ENCODE measurements around the gene NBEAL2.
"Not testable (repeated sequence)": the region's sequence is repeated elsewhere in the genome, so short reads cannot be mapped to it uniquely, and the experiment has no call there.

Gene NBEAL2

DNA sequence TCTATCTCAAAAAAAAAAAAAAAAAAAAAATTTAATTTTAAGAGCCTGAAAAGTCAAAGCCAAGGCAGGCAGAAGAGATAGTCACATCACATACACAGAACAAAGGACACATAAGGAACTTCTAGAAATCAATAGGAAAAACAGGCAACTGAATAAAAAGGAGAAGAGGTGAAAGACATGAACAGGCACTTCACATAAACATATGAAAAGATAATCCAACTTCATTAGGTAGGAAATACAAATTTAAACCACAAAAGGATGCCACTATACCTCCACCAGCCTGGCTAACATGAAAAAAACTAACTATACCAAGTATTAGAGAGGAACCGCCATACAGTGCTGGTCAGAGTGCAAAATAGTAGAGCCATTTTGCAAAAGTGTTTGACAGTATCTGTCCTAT lies 17.0 kb upstream of the NBEAL2 start:
- no peak for DNase-seq (ENCODE audit: low spot score)

DNA sequence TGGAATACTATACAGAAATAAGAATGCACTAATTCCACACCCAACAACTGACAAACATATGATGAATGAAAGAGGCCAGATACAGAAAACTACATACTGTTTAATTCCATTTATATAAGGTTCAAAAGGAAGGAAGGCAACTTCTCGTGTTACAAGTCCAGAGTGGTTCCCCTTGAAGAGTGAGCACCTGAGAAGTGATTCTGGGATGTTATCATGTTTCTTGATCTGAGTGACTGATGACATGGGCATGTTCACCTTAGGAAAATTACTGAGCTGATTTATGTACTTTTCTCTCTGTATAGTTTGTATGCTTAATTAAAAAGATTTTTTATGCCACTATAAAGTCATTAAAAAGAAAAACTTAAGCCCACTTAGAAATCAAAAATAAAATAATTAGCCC lies 16.5 kb upstream of the NBEAL2 start:
- DNase-seq (ENCODE audit: low spot score): no peak

DNA sequence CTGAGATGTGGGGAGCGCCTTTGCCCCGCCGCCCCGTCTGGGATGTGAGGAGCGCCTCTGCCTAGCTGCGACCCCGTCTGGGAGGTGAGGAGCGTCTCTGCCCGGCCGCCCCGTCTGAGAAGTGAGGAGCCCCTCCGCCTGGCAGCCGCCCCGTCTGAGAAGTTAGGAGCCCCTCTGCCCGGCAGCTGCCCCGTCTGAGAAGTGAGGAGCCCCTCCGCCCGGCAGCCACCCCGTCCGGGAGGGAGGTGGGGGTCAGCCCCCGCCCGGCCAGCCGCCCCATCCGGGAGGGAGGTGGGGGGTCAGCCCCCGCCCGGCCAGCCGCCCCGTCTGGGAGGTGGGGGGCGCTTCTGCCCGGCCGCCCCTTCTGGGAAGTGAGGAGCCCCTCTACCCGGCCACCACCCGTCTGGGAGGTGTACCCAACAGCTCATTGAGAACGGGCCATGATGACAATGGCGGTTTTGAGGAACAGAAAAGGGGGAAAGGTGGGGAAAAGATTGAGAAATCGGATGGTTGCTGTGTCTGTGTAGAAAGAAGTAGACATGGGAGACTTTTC lies 15.4 kb upstream of the NBEAL2 start:
- DNase-seq (ENCODE audit: low spot score): not testable (repeated sequence)

DNA sequence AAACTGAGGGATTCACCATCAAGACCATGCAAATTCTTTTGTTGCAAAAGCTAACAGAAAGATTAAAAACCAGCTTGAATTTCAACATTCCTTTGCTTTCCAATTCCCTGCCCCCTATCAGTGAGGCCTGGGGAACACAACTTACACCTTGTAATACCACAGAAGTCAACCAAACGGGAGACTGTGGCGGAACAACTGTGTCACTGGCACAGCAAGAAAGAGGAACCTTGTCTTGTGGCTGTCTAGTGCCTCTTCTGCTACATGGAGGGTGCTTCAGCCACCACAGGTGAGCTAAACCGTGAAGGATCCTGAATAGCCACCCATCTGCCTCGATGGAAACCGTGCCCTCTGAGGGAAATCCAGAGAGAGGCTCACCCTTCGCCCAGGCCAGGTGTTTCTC lies 14.3 kb upstream of the NBEAL2 start:
- no peak for DNase-seq (ENCODE audit: low spot score)

DNA sequence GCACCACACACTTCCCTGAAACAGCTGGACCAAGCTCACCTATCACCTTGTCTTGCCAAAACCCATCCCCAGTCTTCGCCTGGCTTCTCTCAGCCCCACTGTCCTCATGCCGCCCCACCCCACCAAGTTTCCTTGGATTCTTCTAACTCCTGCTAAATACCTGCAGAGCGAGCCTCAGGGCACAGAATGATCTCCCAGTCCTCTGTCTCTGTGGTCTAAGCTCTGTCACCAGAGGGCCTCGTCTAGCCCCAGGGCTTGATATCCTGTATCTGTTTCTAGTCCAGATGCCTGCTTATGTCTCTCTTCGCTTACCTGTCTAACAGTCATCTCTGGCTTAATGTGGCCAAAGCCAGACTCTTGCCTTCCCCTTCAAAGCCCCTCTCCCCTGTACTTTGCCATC lies 12.7 kb upstream of the NBEAL2 start:
- DNase-seq (ENCODE audit: low spot score): no peak

DNA sequence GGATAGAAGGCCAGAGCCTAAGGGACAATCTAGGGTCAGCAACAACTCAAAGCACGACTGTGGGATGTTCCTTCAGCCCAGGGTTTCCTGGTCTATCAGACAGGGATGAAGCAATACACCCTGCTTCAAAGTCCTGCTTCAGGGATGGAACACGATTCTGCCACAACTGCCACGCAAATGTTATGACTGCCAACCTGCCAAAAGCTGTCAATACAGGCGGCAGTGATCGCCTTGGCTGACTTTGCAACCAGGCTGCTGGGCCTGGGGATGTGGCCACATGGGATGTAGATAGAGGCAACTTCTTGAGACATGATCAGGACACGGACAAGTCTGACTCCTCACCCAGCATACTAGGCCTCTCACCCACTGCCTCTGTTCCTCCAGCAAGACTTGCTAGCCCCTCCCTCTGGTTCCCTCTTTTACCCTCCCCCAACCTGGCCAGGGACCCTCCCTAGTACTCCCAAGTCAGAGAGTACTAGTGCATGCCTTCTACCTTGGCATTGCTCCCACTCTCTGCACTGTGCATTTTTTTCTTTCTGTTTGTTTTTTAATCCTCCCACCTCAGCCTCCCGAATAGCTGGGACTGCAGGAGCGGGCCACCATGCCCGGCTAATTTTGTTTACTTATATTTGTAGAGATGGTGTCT lies 10.6 kb upstream of the NBEAL2 start:
- no peak for DNase-seq (ENCODE audit: low spot score)

DNA sequence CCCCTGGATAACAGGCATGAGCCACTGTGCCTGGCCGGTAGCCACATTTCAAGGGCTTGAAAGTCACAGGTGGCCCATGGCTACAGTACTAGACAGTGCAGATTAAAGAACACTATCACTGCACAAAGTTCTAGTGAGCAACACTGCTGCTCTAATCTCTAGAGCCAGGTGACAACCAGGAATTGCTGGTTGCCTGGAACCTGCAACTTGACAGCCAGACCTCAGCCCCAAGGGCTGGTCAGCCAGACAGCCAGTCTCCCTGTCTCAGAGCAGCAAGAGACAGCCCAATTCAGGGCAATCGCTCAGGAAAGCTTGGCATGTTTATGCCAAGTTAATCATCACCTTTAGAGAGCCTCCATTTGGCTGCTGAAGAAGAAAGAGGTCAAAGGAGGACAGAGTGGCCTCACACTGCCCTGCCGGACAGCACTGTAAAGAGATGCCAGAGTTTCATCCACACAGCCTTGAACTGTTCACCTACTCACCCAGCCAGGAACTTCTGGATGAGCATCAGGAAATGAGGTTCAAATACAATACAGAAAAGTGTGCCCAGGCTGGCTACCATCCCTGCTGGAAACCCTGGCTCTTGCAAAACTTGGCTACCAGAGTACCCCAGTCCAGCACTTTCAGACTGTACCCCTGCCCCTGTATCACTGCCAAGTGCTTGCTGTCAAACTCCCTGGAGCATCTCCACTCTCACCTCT lies 8.9 kb upstream of the NBEAL2 start:
- no peak for DNase-seq (ENCODE audit: low spot score)

DNA sequence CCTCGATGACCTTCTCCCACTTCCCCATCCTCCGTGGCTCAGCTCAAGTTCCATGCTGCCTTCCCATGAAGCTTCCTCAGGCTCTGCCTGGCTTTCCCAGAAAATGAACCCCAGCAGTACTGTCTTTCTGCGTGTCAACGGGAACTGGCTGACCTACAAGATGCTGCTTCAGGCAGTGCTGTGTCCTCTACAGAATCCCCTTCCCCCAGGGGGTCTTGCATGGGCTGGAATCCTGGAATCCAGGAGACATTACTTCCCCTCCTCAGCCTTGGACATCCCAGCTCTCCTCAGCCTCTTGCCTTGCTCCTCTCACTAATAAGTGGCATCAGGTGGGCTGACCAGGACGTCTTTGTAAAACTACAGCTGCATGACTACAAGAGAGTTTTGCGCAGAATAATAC lies 8.3 kb upstream of the NBEAL2 start:
- no peak for DNase-seq (ENCODE audit: low spot score)

DNA sequence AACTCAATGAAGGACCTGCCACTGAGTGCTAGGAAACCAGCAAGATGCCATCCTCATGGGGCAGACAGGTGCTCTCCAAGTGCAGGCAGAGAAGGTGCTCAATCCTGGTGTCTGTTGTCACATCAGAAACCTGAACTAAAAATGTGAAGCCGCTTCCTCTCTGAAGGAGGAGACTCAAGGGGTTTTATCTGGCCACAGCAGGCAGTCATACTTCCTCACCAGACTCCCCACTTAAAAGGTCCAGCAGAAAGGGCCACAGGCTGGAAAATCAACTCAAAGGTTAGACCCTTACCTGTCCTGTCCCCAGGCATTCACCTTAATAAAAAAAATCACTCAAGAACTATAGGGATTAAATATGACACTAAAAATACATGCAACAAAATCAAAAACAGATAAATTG lies 7.7 kb upstream of the NBEAL2 start:
- no peak for DNase-seq (ENCODE audit: low spot score)

DNA sequence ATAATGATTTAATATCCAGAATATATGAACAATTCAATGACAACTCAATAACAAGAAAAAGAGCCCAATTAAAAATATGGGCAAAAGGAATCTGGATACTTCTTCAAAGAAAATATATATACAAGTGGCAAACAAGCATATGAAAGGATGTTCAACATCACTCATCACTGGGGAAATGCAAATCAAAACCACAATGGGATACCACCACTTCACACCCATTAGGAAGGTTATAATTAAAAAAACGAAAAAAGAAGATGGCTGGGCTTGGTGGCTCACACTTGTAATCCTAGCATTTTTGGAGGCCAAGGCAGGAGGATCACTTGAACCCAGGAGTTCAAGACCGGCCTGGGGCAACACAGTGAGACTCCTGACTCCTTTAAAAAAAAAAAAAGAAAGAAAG lies 7.1 kb upstream of the NBEAL2 start:
- no peak for DNase-seq (ENCODE audit: low spot score)

DNA sequence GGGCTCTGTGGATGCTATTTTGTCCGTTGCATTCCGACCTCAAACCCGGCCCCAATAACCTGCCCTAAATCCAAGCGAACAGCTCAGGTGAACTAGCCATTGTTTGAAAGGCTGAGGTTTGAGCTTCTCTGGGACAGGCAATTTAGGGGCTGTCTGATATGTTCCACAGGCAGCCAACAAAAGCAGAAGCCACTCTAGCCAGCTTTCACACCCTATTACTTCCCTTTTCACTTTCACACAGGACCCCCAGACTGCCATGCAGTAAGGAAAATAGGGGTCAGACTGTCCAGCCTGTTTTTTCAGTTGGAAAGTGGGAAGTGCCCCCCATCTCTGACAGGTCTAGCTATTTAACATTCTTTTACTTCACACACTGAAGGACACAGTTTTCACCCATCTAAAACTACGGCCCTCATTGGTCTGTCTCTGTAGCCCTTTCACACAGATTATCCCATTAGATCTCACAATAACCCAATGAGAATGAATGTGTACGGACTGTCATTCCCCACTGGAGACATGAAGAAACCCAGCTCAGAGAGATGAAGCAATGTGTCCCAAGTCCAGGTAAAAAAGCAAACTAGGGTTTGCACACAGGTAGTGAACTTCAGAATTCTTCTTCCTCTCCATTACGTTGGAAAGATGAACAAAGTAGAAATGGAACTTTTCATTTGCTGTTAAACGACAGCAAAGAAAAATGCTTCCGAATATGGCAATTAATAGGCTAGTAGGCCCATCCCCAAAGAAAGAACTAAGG lies 4.9 kb upstream of the NBEAL2 start:
- DNase-seq (ENCODE audit: low spot score): peak; percentile 60

DNA sequence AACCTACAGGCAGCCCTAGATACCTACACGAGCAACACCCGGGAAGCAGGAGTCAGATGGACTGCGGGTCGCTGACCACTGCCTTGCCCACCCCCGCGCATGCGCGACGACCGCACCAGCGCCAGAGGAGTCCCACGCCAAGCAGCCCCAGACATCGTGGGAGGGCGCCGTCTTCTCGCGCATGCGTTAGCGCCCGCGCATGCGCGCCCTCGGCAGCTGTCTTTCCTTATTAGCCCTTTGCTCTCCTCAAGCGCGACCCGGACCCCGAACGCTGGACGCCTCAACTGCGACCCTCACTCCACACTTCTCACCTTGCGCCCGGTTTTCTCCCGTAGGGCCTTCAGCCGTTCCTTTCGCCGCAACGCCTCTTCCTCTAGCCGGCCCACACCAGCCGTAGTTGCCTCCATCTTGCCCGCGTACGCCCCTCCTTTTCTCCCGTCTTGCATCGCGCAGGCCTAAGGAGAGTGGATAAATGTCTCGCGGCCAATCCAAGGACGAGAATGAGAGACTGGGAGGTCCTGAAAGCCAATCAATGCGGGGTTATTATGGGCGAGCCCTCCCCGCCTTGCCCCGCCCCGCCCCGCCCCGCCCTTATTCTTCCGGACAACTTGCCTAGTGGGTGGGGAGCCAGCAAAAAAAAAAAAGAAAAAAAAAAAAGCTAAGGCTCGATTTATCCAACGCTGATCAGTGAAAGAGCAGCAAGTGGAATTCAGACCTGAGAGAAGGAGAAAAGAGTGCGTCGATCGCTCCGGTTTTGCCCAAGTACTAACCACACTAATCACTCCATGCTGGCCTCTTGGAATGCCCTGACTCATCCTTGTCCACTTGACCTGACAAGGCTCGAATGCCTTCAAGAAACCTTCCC lies 2.9 kb upstream of the NBEAL2 start, which contains the start of gene CCDC12:
CCDC12 (minus strand) TSS at position 420 of the 865 bp plus-strand sequence; CDS start at position 407, 13 bp downstream.
- DNase-seq (ENCODE audit: low spot score): peak; percentile 96

DNA sequence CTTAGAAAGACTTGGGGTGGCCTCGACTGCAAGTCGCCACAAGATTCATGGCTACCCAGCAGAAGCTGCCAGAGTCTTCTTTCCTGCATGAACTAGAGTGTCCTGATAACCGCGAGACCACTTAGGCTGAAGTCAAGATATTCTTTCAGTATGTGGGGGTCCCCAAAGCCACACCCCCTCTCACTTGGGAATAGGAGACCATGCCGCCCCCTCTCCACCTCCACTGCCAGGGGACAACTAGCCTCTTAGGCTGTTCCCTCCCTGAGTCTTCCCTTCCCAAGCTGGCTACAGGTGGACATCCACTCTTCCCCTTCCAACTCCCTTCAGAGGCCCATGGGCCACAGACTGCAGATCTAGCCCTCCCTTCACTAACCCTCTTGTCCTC lies 1.7 kb upstream of the NBEAL2 start:
- DNase-seq (ENCODE audit: low spot score): no peak

DNA sequence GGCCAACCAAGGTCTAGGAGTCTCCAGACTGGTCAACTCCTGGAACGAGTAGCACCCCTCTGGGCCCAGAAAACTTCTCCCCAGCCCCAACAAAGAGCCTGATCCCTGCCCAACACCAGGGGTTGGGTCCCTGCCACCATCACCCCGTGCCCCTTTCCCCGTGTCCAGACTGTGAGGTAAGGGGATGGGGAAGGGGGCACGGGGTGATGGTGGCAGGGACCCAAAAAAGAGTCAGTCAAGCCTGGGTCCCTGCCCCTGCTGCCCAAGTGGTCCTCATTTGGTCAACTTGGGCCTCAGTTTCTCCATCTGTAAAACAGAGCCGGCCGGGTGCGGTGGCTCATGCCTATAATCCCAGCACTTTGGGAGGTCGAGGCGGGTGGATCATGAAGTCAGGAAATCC lies 1.1 kb upstream of the NBEAL2 start:
- DNase-seq (ENCODE audit: low spot score): no peak

DNA sequence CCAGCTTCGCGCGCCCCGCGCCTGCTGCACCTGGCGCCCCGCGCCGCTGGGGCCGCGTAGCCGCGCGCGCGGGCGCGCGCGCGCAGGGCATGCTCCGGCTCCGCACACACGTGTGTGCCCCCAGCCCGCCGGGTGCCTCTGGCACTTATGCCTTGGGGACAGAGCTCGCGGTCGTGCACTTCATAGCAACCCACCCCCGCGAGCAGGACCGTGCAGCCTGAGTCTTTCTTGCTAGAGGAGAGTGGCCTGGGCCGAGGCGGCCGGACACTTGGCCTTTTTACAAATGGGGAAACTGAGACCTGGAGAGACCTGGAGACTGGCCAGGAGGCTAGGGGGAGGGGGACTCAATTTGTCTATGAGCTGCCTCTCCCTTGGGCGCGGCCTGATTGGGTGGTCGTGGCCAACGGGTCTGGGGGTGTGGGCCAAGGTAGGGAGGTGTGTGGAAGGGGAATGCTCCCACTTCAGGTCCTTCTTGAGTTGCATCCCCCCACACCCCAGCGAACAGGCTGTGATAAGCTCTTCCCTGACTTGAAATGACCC lies 562 bp downstream of the NBEAL2 start:
- DNase-seq (ENCODE audit: low spot score): peak; percentile 52

DNA sequence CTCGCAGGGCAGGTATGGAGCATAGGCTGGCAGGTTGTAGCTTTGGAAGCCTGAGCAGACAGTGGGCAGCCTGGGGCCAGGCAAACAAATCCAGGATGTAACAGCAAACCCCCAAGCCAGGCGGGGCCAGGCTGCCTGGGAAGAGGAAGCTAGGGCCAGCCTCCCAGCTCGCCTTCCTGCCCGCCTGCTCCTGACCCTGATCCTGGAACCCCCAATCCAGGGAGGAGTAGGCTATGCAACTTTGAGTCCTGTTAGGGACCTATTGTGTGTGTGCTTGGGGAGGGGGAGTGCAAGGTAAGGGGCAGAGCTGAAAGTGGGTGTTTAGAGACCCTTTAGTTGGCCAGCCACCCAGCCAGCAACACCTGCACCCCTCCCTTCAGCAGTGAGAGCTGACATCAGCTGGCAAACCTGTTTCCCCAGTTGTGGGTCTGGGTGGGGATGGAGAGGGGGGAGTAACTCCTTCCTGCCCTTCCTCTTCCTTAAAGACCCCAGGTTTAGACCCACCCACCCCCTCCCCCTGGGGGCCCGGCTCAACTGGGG lies 2.5 kb downstream of the NBEAL2 start:
- no peak for DNase-seq (ENCODE audit: low spot score)

DNA sequence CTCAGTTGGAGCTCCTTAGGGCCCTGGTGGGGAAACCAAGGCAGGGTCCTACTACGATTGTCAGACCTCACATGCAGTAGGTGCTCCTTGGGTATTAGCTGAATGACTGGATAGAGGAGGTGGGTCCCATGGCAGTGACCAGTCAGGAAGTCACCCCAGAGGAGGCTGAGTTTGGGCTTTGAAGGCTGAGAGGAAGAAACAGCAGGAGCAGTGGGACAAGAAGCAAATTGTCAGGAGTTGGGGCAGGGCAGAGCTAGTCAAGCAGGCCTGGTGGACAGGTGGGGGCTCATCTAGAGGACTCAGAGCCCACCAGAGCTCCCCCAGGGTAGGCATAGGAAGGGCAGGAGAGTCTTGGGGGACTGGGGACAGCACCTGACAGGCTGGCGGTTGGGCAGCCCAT lies 3.1 kb downstream of the NBEAL2 start:
- no peak for DNase-seq (ENCODE audit: low spot score)

DNA sequence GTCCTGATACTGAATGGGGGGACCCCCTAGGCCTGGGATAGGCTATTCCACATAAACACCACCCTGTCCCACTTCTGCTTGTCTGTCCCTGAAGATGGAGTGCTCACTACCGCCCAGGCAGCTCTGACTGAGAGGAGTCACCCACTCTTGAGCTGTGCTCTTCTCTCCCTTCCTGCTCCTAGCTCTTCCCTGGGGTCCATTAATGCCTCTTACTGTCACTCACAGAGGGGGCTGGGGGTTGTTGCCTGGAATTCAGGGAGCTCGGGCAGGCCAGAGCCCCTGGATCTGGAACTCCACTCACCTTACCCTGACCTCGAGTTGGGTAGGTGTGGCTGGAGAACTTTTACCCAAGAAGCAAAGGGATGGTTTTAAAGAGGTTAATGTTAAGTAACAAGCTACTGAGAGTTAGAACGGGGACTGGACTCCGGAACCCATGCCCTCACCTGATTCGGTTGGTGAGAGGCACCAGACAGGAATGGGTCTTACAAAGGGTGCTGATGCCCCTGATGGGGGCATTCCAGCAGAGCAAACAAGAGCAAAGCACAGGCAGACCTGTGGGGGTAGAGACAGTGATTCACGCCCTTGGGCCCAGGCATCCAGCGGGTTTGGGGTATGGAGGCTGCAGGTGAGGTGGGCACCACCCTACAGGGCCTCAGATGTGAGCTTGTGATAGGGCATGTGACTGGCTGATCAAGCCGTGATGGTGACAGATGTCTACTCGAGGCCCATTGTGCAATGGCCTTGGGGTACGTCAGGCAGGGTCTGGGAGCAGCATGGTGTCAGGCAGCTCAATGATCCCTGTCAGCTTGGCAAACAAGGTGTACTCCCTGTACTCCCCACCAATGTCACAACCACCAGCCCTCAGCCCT lies 5.4 kb downstream of the NBEAL2 start:
- no peak for DNase-seq (ENCODE audit: low spot score)

DNA sequence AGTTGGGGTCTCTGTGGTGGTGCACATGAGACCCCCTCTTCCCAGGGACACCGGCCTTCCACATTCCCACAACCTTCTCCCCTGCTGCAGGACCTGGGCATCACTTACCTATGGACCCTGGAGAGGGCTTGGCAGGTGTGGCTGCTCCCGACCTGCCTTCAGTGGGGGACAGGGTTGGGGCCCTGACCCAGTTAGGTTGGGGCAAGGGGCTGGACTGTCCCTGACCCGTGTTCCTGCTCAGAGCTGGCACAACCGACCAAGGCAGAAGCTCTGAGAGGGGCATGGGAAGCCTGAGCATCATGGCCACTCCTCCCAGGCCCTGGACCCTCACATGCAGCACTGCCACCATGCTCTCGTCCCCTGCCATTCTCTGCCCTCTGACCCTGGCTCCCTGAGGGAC lies 6.1 kb downstream of the NBEAL2 start:
- DNase-seq (ENCODE audit: low spot score): no peak

DNA sequence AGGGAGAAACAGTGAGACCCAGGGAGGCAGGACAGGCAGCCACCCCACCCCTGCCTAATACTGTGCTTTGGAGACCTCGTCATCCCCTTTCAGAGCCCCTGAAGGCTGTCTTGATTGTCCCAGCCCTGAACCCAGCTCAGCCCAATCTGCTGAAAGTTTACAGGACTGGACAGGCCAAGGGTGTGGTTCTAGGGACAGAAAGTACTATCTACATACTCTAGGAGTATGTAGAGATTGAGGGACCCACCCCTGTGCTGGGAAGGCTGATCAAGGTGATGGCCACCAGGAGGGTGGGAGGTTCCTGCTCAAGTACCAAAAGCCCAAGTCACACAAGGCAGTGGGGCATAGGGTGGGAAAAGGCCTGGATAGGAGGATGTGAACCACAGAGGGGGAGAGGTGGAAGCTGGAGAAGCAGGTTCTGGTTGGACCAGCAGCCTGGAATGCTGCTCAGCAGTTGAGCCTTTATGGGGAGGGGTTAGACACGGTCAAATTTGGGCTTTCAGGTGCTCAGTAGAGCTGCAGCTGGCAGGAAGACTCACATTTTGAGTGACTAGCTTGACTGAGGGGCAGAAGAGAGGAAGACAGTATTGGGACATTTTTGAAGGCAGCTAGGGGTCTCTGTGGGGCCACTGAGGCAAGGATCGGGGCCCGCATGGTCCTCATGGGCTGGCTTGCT lies 6.7 kb downstream of the NBEAL2 start:
- DNase-seq (ENCODE audit: low spot score): no peak

Measured in NAMALWA (cell line).